DMS79 (cell line): ENCODE measurements around the gene AUTS2.

ENCODE experiments used
- DNase-seq: peaks from one replicate; lab custom pipeline; 2025; lab: John Stamatoyannopoulos, UW

The AUTS2 gene

GRCh38 chr7:70598976-70599375, 1000.7 kb downstream of the AUTS2 start:
- DNase-seq: peak; percentile 87

GRCh38 chr7:70599446-70600190, 1001.3 kb downstream of the AUTS2 start:
- no peak for DNase-seq

- DNase-seq: no peak
Observed at GRCh38 chr7:70600993-70601392, 1002.7 kb downstream of the AUTS2 start.

GRCh38 chr7:70602117-70602516, 1003.8 kb downstream of the AUTS2 start:
- DNase-seq: no peak

- DNase-seq: no peak
Observed at GRCh38 chr7:70607281-70607680, 1009.0 kb downstream of the AUTS2 start.

- no peak for DNase-seq
Observed at GRCh38 chr7:70607759-70608158, 1009.5 kb downstream of the AUTS2 start.

- no peak for DNase-seq
Observed at GRCh38 chr7:70608229-70608628, 1010.0 kb downstream of the AUTS2 start.

GRCh38 chr7:70612811-70613210, 1014.5 kb downstream of the AUTS2 start:
- no peak for DNase-seq

GRCh38 chr7:70614237-70615045, 1016.2 kb downstream of the AUTS2 start:
- peak; percentile 18 for DNase-seq

GRCh38 chr7:70615066-70615606, 1016.9 kb downstream of the AUTS2 start:
- no peak for DNase-seq

GRCh38 chr7:70616211-70616610, 1017.9 kb downstream of the AUTS2 start:
- DNase-seq: no peak

GRCh38 chr7:70616821-70617220, 1018.5 kb downstream of the AUTS2 start:
- DNase-seq: no peak

- DNase-seq: no peak
Observed at GRCh38 chr7:70618020-70618551, 1019.8 kb downstream of the AUTS2 start.

- DNase-seq: no peak
Observed at GRCh38 chr7:70619130-70619529, 1020.9 kb downstream of the AUTS2 start.

- no peak for DNase-seq
Observed at GRCh38 chr7:70619659-70620058, 1021.4 kb downstream of the AUTS2 start.

- DNase-seq: no peak
Observed at GRCh38 chr7:70620333-70621055, 1022.2 kb downstream of the AUTS2 start.

- DNase-seq: no peak
Observed at GRCh38 chr7:70621954-70622600, 1023.8 kb downstream of the AUTS2 start.

- no peak for DNase-seq
Observed at GRCh38 chr7:70622936-70623335, 1024.7 kb downstream of the AUTS2 start.

GRCh38 chr7:70624500-70625103, 1026.3 kb downstream of the AUTS2 start:
- DNase-seq: no peak

- DNase-seq: no peak
Observed at GRCh38 chr7:70627461-70627860, 1029.2 kb downstream of the AUTS2 start.

GRCh38 chr7:70630440-70630817, 1032.2 kb downstream of the AUTS2 start:
- DNase-seq: no peak
